GM18505 (cell line): ENCODE results near the gene NECTIN4.

Source experiments
- ATAC-seq: cut with Tn5 transposase; IDR thresholded peaks from one replicate; pipeline ENCODE4 v1.9.1; 2021; ENCODE audit not compliant: unreplicated experiment
- POLR2A ChIP-seq: IDR thresholded peaks from 4 replicates; pipeline ENCODE4 v1.6.1; 2011; ENCODE audit warnings: borderline replicate concordance; ENCODE audit not compliant: insufficient read depth, insufficient read length; ENCODE audit errors: extremely low read depth

Gene NECTIN4

GRCh38 chr1:161089251-161089924 lies at the start of gene NECTIN4:
Gene NECTIN4, minus strand, starts transcription at chr1:161089558. Its CDS starts 262 bp downstream, at chr1:161089296.
- no peak for ATAC-seq

GRCh38 chr1:161138431-161138830 lies 49.1 kb upstream of the NECTIN4 start:
- ATAC-seq: no peak
- TF ChIP-seq POLR2A: no peak

More at GRCh38 chr1:161089251-161089924, at the start of gene NECTIN4:
- no peak for TF ChIP-seq POLR2A

- ATAC-seq: no peak
- TF ChIP-seq POLR2A: no peak
Measured at GRCh38 chr1:161137881-161138280, 48.5 kb upstream of the NECTIN4 start.

DNA sequence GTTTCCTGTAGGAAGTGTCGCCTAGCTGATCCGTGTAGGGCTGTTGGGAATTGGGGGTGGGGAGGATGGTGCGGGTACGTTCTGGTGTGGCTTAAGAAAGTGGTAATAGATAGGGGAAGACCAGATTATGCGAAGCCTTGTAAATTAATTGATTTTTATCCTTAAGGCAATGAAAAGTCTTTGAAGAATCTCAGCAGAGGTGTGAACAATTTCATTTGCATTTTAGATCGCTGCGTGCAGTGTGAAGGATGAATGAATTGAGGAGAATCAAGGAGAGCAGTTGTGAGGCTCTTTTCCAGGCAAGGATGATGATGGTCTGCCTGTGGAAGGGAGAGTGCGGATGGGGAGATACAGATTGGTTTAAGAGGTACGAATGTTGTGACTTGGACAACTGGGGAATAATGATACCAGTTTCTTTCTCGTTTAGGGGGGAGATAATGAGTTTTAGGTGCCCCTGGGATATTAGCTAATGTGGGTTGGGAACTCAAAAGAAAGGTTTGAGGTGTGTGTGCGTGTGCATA lies 43.9 kb upstream of the NECTIN4 start:
- no peak for ATAC-seq
- TF ChIP-seq POLR2A: no peak

DNA sequence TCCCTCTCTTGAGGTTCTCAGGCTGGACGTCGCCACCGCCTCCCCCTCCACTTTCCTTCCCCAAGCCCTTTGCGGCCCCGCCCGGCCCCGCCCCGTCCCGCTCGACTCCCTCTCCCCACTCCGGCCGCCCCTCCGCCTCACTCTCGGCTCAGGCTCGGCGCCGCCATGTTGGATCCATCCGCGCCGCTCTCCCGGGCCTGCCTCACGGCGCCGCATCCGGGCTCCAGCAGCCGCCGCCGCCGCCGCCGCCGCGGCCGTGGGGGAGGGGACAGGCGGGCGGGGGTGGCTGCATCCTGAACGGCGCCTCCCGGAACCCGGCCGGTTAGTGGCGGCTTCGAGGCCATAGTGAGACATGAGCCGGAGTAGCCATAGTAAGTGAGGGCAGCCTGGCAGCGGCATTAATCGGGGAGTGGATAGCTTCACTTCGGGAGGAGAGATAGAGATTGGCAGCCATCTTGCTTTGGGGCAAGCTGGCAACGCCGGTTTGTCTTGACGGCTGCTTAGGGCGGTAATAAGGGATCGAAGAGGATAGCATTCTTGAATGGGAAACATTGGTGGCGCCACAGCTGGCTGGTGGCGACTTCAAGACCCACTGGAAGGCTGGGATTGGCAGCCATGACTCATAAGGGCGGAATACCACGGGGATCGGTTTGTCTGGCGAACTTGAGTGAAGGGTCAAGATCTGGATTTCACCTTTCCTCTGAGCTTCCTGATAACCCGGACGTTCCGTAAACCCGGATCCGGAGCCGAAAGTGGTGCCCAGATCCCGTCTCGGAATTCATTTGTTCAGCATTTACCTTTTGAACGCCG lies 43.3 kb upstream of the NECTIN4 start, which contains the start of gene DEDD:
TSS of gene DEDD (minus strand) at position 258 of the 810 bp plus-strand sequence. CDS start 8,205 bp downstream, outside the sequence.
- TF ChIP-seq POLR2A: peak; percentile 57
- ATAC-seq: peak; percentile 87

DNA sequence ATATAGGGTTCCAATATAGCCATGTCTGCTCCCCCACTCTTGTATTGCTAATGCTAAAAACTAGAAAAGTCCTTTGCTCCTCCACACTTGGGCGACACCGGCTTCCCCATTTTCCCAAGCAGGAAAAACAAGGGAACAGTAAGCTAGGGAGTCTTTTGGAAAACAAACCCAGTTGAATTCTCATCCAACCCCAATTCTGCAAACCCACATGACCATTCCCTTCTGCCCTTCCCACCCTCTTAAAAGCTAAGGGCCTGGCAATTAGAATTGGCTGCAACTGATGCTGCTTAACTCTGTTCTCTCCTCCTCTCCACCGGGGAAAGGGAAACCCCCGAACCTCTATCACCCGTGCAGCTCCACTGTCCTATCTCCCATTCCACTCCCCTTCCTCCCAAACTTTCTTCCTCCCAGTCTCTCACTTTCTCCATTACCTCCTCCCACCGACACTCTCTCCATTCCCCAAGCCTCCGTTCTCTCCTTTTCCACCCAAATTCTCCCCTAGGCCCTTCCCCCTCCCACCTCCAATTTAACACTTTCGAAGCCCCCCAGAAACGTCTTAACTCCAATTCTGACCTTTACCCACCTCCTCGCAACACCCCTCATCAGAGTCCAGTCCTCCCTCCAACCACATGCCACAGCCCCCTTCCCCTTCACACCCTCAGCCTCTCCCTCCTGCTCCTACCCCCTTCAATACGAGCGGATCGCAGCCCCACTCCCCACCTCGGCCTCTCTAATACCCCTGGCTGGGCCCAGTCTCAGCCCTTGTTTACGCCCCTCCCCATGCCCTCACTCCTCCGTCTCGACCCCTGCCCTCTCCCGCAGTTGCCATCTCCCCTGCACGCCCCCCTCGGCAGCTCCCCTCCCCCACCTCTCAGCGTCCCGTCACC lies 42.4 kb upstream of the NECTIN4 start:
- TF ChIP-seq POLR2A: no peak
- no peak for ATAC-seq

GRCh38 chr1:161130266-161130665 lies 40.9 kb upstream of the NECTIN4 start:
- TF ChIP-seq POLR2A: no peak
- ATAC-seq: no peak

DNA sequence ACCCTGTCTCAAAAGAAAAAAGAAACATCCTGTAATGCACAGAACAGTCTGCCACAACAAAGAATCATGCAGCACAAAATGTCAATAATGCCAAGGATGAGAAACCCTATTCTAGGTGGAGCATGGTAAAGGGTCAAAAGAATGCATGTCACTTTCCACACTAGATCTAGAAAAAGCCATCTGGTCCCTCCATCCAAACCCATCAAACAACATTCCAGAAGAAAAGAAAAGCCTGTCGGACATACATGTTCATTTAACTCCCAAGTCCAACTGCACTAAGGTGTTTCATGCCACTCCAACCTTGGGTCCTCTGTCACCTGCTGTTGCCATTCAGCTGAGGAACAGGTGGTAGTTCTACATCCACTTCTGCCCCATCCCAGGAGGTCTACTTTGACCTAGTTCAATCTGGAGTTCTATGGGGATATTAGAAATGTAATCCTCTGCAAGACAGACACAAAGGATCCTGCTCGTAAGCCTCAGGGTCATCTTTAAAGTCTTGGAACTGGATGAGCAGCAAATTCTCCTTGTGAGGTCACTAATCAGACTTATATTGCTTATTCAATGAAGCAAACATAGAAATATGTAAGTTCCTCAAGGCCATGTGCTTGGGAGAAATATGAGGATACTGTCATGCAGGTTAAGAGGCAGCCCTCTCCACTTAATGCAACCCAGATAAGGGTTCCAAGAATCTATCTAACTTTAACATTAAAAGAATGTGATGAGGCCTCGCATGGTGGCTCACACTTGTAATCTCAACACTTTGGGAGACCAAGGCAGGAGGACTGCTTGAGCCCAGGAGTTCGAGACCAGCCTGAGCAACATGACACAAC lies 39.4 kb upstream of the NECTIN4 start:
- TF ChIP-seq POLR2A: no peak
- ATAC-seq: no peak

DNA sequence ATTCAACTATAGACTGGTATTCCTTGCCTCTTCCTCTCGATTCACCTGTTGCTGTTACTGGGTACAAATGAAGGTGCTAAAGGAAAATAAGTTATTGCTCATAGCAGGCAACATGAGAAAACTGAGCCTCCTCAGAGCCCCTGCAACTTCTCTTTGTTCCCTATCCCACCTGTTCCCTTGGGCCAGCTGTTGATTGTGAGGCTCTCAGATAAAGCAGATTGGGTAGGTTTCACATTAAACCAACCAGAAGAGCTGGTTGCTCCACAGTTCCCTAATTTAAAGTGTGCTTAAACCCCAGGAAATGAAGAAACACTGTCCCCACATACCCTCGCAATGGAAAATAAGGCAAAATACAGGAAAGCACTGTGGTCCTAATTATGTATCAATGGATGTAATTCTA lies 38.3 kb upstream of the NECTIN4 start:
- ATAC-seq: no peak

DNA sequence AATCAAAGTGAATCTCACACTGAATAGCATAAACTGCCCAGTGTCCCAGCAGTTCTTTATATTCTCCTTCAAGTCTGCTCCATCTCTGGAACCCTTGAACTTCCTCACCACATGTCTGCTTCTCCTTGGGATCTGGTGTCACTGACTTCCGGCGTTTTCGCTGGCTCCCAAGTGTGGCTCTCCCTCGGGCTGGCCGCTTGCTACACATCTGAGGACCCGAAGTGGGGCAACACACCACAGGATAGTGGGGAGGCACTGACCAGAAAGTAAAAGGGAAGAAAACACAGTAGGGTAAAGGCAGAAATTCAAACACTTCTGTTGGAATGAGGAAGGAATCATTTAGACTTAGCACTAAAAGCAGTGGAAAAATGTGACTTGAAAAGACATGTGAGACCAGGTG lies 33.6 kb upstream of the NECTIN4 start:
- no peak for TF ChIP-seq POLR2A
- no peak for ATAC-seq

More for the DNA sequence above, 38.3 kb upstream of the NECTIN4 start:
- TF ChIP-seq POLR2A: no peak

DNA sequence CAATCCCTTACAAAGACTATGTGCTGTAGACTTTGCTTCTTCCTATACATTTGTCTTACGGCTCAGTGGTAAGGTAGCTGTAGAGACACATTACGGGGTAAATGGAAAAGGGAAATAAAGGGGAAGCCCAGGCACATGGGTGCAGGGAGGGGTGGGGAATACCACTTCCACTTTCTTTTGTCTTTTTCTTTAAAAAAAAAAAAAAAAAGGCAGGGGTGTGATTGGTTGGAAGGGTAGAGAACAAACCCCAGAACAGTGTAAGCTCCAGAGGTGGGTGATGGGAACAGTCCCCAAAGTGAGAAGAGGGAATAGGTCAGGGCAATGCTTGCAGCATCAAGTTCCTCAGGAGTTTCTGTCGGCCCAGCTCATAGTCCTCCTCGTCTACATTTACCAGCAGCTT lies 32.5 kb upstream of the NECTIN4 start:
- no peak for TF ChIP-seq POLR2A
- no peak for ATAC-seq

DNA sequence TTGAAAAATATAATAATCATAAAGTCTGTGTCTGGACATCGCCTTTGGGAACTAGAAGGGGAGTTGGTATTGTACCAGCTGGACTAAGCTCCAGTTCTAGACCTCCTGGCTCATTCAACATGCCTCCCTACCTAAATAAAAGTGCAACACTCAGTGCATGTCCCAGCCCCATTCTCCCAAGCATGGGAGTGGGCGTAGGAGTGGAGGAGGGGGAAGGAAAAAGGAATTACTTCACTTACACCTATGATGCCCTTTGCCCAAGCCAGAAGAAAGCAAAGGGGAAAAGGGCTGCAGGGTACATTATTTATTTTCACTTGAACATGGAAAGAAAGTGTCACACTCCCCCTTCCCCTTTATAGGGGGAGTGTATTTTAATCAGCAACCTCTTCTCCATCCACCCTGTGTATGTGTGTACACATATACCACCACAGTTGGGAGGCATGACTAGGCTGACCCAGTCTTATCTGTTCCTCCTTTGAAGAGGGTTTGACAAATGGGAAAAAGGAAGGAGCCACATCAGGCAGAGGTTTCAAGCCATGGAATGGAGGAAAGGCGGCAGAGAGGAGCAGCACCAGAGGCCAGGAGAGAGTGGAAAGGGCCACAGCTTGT lies 31.8 kb upstream of the NECTIN4 start:
- TF ChIP-seq POLR2A: no peak
- no peak for ATAC-seq
